HFFc6 (cell line): ENCODE measurements around the gene ATP5PO. TPM values are rescaled to one million over a fixed set of nuclear protein-coding genes. Genes with fewer than 3 reads are reported as not detected.

Experiments used
- DNase-seq: peaks from one replicate; pipeline ENCODE4 v3.0.0-alpha.2; 2018
- H3K27ac Mint-ChIP-seq: 2 replicates; pipeline ENCODE4 v1.8.0; 2020; ENCODE audit warnings: mild to moderate bottlenecking, mixed read lengths
- H3K27me3 Mint-ChIP-seq: 2 replicates; pipeline ENCODE4 v1.8.0; 2021; ENCODE audit warnings: mild to moderate bottlenecking, moderate library complexity, mixed read lengths; ENCODE audit not compliant: insufficient read depth
- H3K36me3 Mint-ChIP-seq: 2 replicates; pipeline ENCODE4 v1.8.0; 2021; ENCODE audit warnings: low read depth, mixed read lengths
- H3K4me1 Mint-ChIP-seq: 2 replicates; pipeline ENCODE4 v1.8.0; 2020; ENCODE audit warnings: low read depth, mixed read lengths
- H3K4me3 Mint-ChIP-seq: 2 replicates; pipeline ENCODE4 v1.8.0; 2020; ENCODE audit warnings: mild to moderate bottlenecking, moderate library complexity, mixed read lengths
- H3K9me3 Mint-ChIP-seq: 2 replicates; pipeline ENCODE4 v1.8.0; 2020; ENCODE audit warnings: mild to moderate bottlenecking, mixed read lengths
- total RNA-seq, 6 experiments: library from RNA; stranded (reverse); fragmentation: NEBNext Ultra II Directional; extraction: Animal tissue kit (Norgen Biotek cat#: 25700); gene quantifications; 2 replicates in 1 of 6; 3 replicates in 5 of 6; pipeline ENCODE4 v1.2.3, GENCODE V29; 2021
- TF ChIP-seq, protein P1 (sequence below): fragments of 200-600 bp; sonication (generic); IDR thresholded peaks from 2 replicates; pipeline ENCODE4 v1.5.0; 2021; ENCODE audit warnings: antibody characterized with exemption, mild to moderate bottlenecking

The ATP5PO gene
- total RNA-seq, 6 experiments from 2014 or later = 175 to 206 (median 192) TPM

DNA sequence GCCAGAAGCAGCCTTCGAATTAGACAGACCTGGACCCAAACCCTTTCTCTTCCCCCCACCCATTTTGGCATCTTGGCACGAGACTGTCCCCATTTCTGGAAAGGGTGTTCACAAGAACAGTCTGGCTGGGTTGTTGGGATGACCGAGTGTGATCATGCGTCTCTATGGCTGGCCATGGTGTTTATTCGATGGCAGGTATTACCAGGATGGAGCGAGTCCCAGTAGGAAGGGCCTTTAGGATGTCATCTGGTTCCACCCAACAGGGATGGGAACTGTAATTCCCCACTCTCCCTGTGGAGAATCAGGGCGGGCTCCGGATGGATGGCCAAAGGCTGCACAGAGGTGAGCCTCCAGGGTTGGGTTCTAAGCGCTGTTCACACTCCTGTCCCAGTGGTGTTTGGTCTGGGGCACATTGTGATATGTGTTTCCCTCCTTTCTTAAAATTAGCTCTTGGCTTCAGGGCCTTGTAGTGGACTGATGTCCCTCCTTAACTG, 33.4 kb upstream of the ATP5PO start:
- no peaks in the 10 kb centered on the region for H3K9me3 Mint-ChIP-seq
- H3K27me3 Mint-ChIP-seq = peaks cover 3% of the 10 kb centered on the region; the same call in 1 of the 2 replicates
- H3K27ac Mint-ChIP-seq = peak overlapping the region; percentile 87
- peaks cover 41% of the 10 kb centered on the region for H3K4me1 Mint-ChIP-seq
- no peak overlapping the region for H3K4me3 Mint-ChIP-seq
- peaks cover 10% of the 10 kb centered on the region; the same call in 1 of the 2 replicates for H3K36me3 Mint-ChIP-seq
- TF ChIP-seq, protein P1, sequence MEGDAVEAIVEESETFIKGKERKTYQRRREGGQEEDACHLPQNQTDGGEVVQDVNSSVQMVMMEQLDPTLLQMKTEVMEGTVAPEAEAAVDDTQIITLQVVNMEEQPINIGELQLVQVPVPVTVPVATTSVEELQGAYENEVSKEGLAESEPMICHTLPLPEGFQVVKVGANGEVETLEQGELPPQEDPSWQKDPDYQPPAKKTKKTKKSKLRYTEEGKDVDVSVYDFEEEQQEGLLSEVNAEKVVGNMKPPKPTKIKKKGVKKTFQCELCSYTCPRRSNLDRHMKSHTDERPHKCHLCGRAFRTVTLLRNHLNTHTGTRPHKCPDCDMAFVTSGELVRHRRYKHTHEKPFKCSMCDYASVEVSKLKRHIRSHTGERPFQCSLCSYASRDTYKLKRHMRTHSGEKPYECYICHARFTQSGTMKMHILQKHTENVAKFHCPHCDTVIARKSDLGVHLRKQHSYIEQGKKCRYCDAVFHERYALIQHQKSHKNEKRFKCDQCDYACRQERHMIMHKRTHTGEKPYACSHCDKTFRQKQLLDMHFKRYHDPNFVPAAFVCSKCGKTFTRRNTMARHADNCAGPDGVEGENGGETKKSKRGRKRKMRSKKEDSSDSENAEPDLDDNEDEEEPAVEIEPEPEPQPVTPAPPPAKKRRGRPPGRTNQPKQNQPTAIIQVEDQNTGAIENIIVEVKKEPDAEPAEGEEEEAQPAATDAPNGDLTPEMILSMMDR = no peak
- no peak for DNase-seq

DNA sequence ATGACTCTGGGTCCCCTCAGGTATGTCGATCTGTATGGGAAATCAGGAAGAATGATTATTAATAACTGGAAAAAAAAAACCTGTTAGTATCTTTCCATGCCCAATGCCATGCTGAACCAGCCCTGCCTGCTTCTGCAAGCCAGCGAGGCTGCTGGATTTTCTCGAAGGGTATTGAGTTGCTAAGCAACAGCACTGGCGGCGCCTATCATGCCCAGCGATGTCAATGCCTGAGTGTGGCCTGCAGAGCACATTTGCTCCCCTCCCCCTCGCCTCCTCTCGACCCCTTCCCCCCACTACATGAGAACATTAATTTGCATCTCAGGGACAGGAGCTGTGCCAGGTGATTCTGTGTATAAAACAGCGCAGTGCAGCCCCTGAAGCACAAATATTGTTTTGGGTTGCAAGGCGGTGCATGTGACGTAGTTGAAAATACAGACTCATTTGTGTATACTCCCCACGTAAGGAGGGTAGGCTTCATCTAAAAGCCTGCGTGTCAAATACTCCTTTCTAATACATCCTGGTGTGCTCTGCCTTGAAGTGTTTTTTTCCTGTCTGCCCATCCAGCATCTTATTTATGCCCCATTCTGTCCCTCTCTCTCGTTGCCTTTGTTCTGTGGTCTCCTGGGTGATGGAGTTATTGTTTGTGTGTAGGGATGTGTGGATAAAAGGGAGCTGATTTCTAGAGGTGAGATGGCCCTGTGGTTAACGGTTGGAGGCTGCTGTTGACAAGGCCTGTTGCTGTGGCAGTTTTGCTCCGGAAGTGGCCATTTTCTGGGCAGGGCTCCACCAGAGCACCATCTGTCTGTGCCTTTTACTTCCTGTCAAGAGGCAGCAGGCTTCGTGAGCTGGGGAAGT, 32.7 kb upstream of the ATP5PO start:
- Mint-ChIP-seq H3K9me3 (no peaks in the 10 kb centered on the region), H3K36me3 (peaks cover 10% of the 10 kb centered on the region; the same call in 1 of the 2 replicates), H3K27ac (peak overlapping the region; percentile 87), H3K4me1 (peaks cover 41% of the 10 kb centered on the region), H3K4me3 (peak overlapping the region; percentile 85), H3K27me3 (peaks cover 3% of the 10 kb centered on the region; the same call in 1 of the 2 replicates)
- peak; percentile 66 for DNase-seq
- TF ChIP-seq, protein P1 = no peak

DNA sequence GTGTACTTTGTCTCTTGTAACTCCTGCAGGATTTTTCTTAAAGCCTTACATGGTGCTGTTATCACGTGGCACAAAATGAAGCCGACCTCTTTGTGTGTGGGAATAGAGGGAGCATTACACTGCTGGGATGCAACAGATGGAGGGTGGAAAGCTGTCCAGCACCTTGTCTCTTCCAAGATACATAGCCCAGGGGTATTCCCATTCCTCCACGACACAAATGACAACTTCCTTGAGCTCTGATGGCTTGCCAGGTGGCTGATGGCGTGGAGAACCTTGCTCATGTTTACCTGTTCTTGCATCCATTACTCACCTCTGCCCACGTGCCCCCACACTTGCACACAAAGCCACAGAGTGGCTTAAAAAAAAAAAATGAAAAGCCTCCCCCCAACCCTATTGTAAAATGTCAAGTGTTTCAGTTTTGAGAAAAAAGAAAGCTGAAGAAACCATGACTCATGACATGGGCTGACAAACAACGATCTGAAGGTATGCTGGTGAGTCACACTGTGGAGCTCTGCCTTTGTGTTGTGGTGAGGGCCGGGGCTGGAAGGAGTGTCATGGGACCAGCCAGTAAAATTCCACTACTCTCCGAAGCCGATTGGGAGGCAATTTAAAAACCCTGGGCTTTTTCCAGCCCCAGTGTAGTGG, 32.0 kb upstream of the ATP5PO start:
- peak; percentile 94 for DNase-seq
- H3K27ac Mint-ChIP-seq = peak overlapping the region; percentile 87
- H3K27me3 Mint-ChIP-seq = peaks cover 3% of the 10 kb centered on the region; the same call in 1 of the 2 replicates
- H3K4me3 Mint-ChIP-seq = peak overlapping the region; percentile 85
- peaks cover 41% of the 10 kb centered on the region for H3K4me1 Mint-ChIP-seq
- H3K36me3 Mint-ChIP-seq = peaks cover 10% of the 10 kb centered on the region; the same call in 1 of the 2 replicates
- TF ChIP-seq, protein P1 = no peak
- H3K9me3 Mint-ChIP-seq = no peaks in the 10 kb centered on the region

DNA sequence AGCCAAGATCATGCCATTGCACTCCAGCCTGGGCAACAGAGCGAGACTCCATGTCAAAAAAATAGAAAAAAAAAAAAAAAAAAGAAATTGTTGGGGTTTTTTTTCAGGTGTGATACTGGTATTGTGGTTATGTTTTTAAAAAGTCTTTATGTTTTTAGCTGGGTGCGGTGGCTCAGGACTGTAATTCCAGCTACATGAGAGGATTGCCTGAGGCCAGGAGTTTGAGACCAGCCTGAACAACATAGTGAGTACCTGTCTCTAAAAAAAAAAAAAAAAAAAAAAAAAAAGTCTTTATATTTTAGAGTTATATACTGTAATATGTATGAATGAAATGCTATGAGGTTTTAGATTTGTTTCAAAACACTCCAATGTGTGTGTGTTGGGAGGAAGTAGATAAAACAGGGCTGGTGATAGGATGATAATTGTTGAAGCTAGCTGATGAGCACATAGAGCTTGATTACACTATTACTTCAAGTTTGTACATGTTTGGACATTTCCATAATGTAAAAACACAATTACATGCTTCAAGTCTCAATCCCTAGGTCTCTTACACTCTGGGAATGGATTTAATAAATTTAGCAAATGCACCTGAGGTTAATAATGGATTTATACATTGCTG, 30.2 kb upstream of the ATP5PO start:
- Mint-ChIP-seq H3K27ac (no peak overlapping the region), H3K4me1 (peaks cover 34% of the 10 kb centered on the region), H3K36me3 (peaks cover 10% of the 10 kb centered on the region; the same call in 1 of the 2 replicates), H3K4me3 (no peak overlapping the region), H3K9me3 (no peaks in the 10 kb centered on the region), H3K27me3 (peaks cover 3% of the 10 kb centered on the region; the same call in 1 of the 2 replicates)
- TF ChIP-seq, protein P1 = no peak
- DNase-seq = no peak

DNA sequence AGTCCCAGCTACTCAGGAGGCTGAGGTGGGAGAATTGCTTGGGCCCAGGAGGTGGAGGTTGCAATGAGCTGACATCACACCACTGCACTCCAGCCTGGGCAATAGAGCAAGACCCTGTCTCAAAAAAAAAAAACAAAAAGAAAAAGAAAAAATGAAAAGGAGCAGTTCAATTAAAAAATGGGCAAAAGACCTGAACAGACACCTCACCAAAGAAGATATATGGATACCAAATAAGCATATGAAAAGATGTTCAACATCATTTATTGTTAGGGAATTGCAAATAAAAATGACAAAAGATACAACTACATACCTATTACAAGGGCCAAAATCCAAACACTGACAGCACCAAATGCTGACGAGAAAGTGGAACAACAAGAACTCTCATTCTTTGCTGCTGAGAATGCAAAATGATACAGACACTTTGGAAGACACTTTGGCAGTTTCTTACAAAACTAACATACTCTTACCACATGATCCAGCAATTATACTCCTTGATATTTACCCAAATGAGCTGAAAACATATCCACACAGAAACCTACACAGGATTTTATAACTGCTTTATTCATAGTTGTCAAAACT, 28.7 kb upstream of the ATP5PO start:
- no peak overlapping the region for H3K27ac Mint-ChIP-seq
- no peak for DNase-seq
- TF ChIP-seq, protein P1 = no peak
- no peak overlapping the region for H3K4me3 Mint-ChIP-seq
- peaks cover 43% of the 10 kb centered on the region for H3K4me1 Mint-ChIP-seq
- no peaks in the 10 kb centered on the region for H3K9me3 Mint-ChIP-seq
- peaks cover 3% of the 10 kb centered on the region; the same call in 1 of the 2 replicates for H3K27me3 Mint-ChIP-seq
- H3K36me3 Mint-ChIP-seq = peaks cover 10% of the 10 kb centered on the region; the same call in 1 of the 2 replicates
